ENCODE measurements around the gene DGUOK.
A peak's percentile ranks its signal among the peaks of the same experiment; 100 is the strongest.

The DGUOK gene

DNA sequence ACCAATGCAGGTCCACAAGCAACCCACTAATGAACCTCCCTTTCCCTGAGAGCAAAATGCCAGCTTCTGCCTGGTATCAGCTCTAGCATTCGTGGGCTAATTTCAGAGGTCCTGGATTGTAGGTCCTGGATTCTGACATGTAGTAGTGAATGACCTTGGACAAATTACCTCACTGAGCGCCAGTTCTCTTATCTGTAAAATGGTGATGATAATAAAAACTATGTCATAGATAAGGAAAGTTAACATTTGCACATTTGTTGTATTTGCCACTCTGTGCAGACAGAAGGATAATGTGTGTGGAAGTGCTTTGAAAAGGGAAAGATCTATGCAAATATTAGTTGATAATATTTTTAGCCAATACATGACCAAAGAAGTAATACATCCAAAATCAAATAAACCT, 53.9 kb downstream of the DGUOK start:
- DNase-seq: peak; percentile 31 to 41
- TF ChIP-seq POLR2A (IDR thresholded peaks at IDR 0.05; ENCODE audit: low read length) (no peak), GATA1 (IDR thresholded peaks at IDR 0.05; ENCODE audit: low read depth, low read length) (no peak)

DNA sequence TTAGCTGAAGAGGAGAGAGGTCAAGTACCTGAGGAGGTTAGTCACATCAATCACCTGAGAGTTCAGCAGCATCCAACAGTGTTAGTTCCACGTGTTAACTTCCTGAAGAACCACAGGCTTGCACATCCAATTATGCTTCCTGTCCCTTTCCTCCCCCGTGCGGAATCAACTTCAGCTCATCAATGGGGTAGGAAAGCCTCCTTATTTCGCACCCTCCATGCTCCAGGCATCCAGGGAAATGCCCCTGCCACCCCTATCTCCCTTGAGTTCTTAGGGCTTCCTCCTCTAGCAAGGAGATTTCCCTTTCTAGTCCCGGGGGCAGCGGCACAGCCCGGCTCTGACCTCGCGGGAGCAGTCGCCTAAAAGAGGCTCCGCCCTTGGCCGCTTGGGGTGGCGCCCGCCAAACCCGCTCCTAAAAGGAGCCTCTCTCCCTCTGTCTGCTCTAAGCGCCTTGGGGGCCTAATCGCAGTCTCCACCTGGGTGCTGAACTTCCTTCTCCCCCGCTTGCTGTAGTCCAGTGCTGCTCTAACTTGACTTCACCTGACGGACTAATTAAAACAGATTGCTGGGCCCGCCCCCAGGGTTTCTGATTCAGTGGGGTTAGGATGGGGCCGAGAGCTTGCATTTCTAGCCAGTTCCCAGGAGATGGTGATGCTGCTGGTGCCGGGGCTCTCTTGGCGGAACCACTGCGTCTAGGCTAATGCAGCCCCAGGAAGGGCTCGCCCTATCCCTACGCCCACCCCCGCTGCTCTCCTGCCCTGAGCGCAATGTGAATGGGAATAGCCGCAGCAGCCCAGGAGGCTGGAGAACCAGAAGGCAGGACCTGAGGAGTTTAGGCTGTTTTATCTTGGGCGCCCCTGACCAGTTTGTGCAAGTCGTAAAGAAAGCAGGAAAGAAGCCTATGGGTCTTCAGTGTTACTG, 54.7 kb downstream of the DGUOK start:
- peak; percentile 80 to 84 for DNase-seq
- TF ChIP-seq GATA1 (IDR thresholded peaks at IDR 0.05; ENCODE audit: low read depth, low read length) (no peak), POLR2A (IDR thresholded peaks at IDR 0.05; ENCODE audit: low read length) (peak; percentile 42)

DNA sequence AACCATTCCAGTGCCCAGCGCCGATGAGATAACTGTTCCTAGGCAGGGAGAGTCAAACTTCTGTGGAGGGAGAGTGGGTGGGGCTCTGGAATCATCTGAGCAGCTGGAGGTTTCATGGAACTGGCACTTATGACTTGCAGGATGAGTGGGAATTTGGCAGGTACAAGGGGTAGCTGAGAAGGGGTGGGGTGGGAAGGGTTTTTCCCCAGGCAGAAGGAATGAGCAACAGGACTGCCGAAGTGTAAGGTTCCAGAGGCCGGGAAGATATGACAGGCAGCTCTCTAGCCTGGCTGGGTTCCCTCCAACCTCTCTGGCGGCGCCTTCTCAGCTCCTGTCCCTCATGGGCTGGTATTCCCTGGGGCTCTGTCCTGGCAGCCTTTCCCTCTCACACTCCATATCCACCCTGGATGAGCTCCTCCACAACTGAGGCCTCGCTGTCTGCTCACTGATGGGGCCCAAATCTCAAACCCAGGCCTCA, 55.5 kb downstream of the DGUOK start:
- no peak for DNase-seq
- TF ChIP-seq POLR2A (IDR thresholded peaks at IDR 0.05; ENCODE audit: low read length) (no peak), GATA1 (IDR thresholded peaks at IDR 0.05; ENCODE audit: low read depth, low read length) (no peak)

DNA sequence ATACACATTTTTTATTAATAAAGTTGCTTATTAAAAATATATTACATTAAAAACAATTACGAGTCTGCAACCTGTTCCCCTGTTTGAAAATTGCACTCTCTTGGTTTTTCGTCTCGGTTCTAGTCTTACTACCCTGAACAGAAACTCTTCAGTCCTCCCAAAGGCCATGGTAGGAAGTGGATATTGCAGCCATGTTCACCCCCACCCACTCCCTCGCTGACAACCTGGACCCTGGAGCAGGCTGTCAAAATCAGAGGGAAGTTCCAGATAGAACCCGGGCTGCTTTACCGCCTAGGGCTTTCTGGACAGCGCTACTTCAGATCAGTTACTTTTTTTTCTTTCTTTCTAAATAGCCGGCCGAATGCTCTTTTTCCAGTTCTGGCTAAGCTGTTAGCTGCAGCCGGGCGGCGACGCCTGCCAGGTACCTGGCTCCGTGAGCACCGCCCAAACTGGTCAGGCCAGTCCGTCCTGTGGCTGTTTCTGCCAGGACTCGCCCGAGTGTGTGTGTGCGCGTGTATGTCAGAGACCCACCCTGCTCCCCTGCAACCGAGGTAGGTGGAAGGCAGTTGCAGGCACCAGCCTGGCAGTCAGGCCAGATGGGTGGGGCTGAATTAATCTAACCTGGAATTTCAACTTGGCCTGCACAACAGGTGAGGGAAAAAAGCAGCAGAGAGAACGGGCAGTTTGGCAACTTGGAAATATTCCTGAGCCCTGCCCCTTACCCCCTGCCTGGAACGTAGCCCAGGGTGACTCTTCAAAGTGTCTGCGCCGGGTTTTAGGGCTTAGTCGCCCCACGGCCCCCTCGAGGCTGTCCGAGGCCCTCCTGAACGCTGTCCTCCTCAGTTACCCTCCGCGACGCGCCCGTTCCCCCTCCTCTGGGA, 56.9 kb downstream of the DGUOK start:
- peak; percentile 57 to 61 for DNase-seq
- no peak for TF ChIP-seq GATA1 (IDR thresholded peaks at IDR 0.05; ENCODE audit: low read depth, low read length)
- no peak for TF ChIP-seq POLR2A (IDR thresholded peaks at IDR 0.05; ENCODE audit: low read length)

DNA sequence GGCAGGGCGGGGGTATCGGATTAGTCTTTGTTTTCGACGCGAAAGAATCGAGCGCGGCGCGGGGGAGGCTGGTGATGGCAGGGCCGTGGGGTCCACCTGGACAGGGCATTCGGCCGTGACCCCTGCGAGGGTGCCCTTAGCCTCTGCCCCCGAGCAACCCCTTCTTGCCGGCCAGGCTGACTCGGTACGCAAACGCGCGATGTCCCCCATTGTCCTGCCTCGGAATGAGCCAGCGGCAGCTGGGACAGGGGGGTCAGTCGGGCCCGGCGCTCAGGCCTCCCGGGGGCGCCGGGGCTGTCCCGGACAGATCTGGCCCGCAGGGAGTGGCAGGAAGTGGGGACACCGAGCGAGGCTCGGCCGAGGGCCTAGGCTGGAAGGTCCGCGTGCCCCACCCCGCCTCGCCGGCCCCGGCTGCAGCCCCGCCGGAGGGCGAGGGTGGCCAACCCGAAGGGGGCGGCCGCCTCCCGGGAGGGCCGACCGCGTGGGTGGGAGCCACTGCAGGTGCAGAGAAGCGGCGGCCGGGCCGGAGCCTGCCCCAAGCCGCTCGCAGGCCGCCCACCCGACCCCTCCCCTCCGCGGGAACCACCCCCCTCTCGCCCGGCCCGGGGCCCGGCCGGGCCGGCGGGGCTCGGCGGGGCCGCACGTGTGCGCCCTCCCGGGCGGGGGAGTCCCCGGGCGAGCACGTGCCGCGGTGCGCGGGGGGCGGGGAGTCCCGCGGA, 57.7 kb downstream of the DGUOK start, which contains the start of gene TET3:
Gene TET3 (plus strand): TSS at position 708 of the 719 bp plus-strand sequence. CDS start 1,494 bp downstream, outside the sequence.
- DNase-seq: peak; percentile 70 to 74
- no peak for TF ChIP-seq GATA1 (IDR thresholded peaks at IDR 0.05; ENCODE audit: low read depth, low read length)

DNA sequence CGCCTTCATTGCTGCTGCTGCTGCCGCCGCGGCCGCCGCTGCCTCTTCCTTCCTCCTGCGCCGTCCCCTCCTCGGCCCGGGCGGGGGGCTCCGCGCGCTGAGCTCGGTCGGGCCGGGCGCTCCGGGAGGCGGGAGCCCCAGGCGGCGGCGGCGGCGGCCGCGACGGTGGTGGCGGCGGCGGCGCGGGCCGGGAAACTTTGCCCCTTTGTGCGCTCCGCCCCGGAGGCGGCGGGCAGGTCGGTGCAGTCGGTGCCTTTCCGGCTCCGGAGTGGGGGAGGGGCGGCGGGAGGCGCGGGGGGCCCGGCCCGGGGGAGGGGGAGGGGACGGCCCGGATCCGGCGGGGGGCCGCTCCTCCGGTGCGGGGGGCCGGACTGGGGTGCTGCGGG, 58.2 kb downstream of the DGUOK start:
- peak; percentile 62 to 72 for DNase-seq

DNA sequence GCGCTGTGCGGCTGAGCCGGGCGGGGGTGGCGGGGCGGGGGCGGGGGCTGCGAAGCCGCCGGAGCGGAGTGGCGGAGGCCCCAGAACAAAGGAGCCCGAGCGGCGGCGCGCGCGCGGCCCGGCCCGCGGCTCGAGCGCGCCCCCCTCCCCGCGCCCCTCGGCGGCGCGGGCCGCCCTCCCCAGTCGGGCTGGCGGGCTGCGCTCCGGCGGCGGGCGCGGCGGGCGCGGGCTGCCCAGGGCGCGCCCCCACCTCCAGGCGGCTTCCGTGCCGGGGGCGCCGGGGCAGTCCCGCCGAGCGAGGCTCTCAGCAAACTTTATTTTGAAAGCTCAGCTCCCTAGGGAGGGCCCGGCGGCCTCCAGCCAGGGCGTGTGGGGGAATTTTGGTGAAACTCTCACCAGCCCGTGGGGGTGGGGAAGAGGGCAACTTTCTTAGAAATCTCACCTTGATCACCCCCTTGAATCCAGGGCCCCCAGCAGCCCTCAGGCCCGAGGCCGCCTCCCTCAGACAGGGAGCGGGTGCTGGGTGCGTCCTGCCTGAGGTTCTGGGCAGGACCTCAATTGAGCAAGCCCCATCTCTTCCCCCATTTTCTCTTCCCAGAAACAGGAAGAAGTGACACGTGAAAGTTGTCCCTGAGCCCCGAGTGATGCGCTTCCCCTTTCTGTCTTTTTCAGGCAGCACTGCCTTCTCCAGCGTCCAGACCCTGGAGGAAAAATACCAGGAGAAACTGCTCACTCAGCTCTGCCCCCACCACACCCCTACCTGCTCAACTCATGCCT, 58.8 kb downstream of the DGUOK start:
- peak; percentile 61 to 70 for DNase-seq
- peak; percentile 26 for TF ChIP-seq POLR2A (IDR thresholded peaks at IDR 0.05; ENCODE audit: low read length)
- no peak for TF ChIP-seq GATA1 (IDR thresholded peaks at IDR 0.05; ENCODE audit: low read depth, low read length)

More for the DNA sequence above, 58.2 kb downstream of the DGUOK start:
- no peak for TF ChIP-seq POLR2A (IDR thresholded peaks at IDR 0.05; ENCODE audit: low read length)
- no peak for TF ChIP-seq GATA1 (IDR thresholded peaks at IDR 0.05; ENCODE audit: low read depth, low read length)

DNA sequence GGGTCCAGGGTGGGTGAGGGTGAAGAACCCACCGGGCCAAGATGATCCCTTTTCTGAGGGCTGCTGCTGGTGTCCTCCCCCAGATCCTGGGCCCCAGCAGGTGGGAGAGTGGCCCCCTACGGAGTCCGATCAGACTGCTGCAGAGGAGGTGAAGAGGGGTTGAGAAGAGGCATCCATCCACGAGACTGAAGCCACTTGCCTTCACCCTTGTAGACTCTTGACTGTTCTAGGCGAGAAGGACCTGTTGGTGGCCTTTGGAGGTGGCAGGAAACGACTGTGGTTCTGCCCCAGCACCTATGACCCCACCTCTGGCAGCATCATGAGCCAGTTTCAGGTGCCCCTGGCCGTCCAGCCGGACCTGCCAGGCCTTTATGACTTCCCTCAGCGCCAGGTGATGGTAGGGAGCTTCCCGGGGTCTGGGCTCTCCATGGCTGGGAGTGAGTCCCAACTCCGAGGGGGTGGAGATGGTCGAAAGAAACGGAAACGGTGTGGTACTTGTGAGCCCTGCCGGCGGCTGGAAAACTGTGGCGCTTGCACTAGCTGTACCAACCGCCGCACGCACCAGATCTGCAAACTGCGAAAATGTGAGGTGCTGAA, 59.5 kb downstream of the DGUOK start:
- DNase-seq: no peak
- TF ChIP-seq GATA1 (IDR thresholded peaks at IDR 0.05; ENCODE audit: low read depth, low read length) (no peak), POLR2A (IDR thresholded peaks at IDR 0.05; ENCODE audit: low read length) (no peak)

DNA sequence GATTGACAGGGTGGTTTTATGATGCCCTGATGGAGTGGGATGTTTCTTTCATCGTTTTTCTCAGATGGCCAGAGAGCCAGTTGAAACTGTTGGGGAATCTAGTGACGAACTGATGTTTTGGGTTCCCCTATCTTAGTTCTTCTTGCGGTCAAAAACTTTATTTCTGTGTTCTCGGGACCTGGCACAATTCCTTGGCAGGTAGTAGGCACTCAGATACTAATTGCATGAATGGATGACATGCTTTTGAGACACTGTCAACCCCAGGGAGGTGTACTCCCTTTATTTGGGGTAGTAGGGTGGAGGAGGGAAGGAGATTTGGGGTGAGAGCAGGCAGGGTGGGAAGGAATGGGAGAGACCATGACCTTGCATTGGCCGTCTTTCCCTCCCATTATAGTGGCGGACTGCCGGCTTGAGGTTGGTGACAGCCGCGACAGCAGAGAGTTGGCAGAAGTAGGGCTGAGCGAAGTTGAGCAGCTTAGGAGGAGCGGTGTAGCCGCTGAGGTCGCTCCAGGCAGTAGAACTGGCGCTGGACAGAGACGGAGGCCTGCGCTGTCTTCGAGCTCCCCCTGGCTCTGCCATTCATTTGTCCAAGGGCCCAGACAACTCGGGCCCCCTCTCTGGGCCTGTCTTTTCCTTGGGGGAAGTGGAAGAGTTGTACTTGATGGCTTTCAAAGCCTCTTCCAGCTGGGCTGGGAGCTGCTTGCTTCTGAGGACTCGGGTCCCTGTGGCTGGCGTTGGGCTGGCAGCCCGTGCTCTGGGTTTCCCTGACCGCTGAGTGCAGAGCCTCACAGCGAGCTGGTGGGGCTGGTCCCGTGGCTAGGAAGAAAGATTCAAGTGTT, 60.6 kb downstream of the DGUOK start:
- no peak for TF ChIP-seq GATA1 (IDR thresholded peaks at IDR 0.05; ENCODE audit: low read depth, low read length)
- TF ChIP-seq POLR2A (IDR thresholded peaks at IDR 0.05; ENCODE audit: low read length): no peak
- DNase-seq: peak; percentile 77 to 78

DNA sequence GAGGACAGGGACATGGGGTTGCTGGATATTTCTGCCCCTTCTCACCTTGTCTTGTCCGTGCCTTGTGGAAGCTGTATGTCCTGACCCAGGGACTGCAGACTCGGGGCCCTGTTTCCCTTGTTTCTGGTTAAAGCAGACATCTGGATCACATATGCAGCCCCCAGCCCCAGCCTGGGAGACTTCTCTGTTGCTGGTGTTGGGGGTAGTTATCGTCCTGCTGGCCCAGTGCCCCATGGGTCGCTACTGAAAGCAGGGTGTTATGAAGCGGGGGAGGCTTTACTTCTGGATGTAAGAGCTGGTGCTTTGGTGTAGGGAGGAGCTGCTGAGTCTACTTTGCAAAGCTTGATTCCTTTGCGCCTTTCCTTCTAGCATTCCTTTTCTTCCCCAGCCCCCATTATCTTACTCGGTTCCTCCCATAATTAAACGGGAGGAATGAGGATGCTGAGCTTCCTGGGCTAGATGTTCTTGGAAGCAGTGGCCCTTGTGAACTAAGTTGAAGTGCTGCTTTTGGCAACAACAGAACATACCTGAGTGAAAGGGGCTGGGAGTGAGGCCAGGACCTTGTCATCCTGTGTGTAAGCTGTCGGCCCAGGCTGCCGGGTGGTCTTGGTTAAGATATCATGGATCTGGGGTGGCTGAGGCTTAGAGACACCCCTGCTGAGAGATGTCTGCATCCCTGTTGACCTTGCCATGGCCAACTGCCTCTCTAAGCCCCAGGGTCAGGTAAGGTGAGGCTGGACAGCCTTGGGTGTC, 61.4 kb downstream of the DGUOK start:
- DNase-seq: peak in 1 of 2 experiments; percentile 38
- no peak for TF ChIP-seq GATA1 (IDR thresholded peaks at IDR 0.05; ENCODE audit: low read depth, low read length)
- no peak for TF ChIP-seq POLR2A (IDR thresholded peaks at IDR 0.05; ENCODE audit: low read length)

DNA sequence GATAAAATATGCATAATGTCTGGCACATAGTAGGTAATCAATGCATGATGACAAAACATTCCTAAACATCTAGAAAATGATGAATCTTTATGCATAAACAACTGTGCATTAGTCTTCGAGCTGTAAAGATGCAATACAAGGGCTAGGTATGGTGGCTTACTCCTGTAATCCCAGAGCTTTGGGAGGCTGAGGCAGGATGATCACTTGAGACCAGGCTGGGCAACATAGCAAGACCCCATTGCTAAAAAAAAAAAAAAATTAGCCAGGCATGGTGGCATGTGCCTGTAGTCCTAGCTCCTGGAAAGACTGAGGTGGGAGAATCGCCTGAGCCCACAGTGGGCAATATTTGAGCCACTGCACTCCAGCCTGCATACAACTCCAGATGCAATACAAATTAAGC, 63.3 kb downstream of the DGUOK start:
- DNase-seq: no peak
- TF ChIP-seq GATA1 (IDR thresholded peaks at IDR 0.05; ENCODE audit: low read depth, low read length): no peak
- TF ChIP-seq POLR2A (IDR thresholded peaks at IDR 0.05; ENCODE audit: low read length): no peak
